H9 (cell line): ENCODE measurements around the gene MFGE8. TPM values are rescaled to one million over a fixed set of nuclear protein-coding genes. Genes with fewer than 3 reads are reported as not detected.

Source experiments
- DNase-seq: peaks from one replicate; pipeline ENCODE4 v3.0.0-alpha.2; 2017
- H2AFZ ChIP-seq: one replicate; pipeline ENCODE4 v1.6.1; 2013; ENCODE audit warnings: mild to moderate bottlenecking, low read length, control low read depth, moderate library complexity
- H2AK5ac ChIP-seq: 2 replicates; pipeline ENCODE4 v1.6.1; 2013; ENCODE audit warnings: low read length, control low read depth, mixed read lengths; ENCODE audit not compliant: insufficient read length
- H2BK120ac ChIP-seq: one replicate; pipeline ENCODE4 v1.6.1; 2013; ENCODE audit warnings: low read depth, mild to moderate bottlenecking, low read length, control low read depth, inconsistent platforms; ENCODE audit not compliant: poor library complexity, severe bottlenecking
- H2BK12ac ChIP-seq: 2 replicates; pipeline ENCODE4 v1.6.1; 2013; ENCODE audit warnings: low read length, control low read depth, mixed read lengths, low read depth; ENCODE audit not compliant: insufficient read length
- H2BK15ac ChIP-seq: 2 replicates; pipeline ENCODE4 v1.6.1; 2013; ENCODE audit warnings: low read depth, low read length, control low read depth
- H2BK20ac ChIP-seq: one replicate; pipeline ENCODE4 v1.6.1; 2013; ENCODE audit warnings: low read depth, mild to moderate bottlenecking, low read length, control low read depth, inconsistent platforms; ENCODE audit not compliant: poor library complexity, severe bottlenecking
- H2BK5ac ChIP-seq: 2 replicates; pipeline ENCODE4 v1.6.1; 2013; ENCODE audit warnings: low read length, control low read depth, mixed read lengths; ENCODE audit not compliant: insufficient read length
- H3K14ac ChIP-seq: 2 replicates; pipeline ENCODE4 v1.6.1; 2013; ENCODE audit warnings: low read length, control low read depth; ENCODE audit not compliant: insufficient read depth
- H3K18ac ChIP-seq: 2 replicates; pipeline ENCODE4 v1.6.1; 2013; ENCODE audit warnings: low read depth, mild to moderate bottlenecking, mixed read lengths, low read length, control low read depth; ENCODE audit not compliant: insufficient read length
- H3K23ac ChIP-seq: 2 replicates; pipeline ENCODE4 v1.6.1; 2013; ENCODE audit warnings: low read length, control low read depth, mixed read lengths, low read depth; ENCODE audit not compliant: insufficient read length
- H3K23me2 ChIP-seq: 2 replicates; pipeline ENCODE4 v1.6.1; 2013; ENCODE audit warnings: low read depth, mild to moderate bottlenecking, mixed read lengths, low read length, control low read depth; ENCODE audit not compliant: insufficient read length, poor library complexity, severe bottlenecking
- H3K27ac ChIP-seq: 2 replicates; pipeline ENCODE4 v1.5.1; 2013; ENCODE audit warnings: low read length, control low read depth, mixed read lengths, low read depth; ENCODE audit not compliant: insufficient read length
- H3K27me3 ChIP-seq: 2 replicates; pipeline ENCODE4 v1.6.1; 2013; ENCODE audit warnings: low read length, control low read depth, inconsistent platforms; ENCODE audit not compliant: insufficient read depth
- H3K4ac ChIP-seq: 2 replicates; pipeline ENCODE4 v1.6.1; 2013; ENCODE audit warnings: low read depth, mild to moderate bottlenecking, control low read depth, inconsistent platforms, low read length, moderate library complexity
- H3K4me1 ChIP-seq: 2 replicates; pipeline ENCODE4 v1.6.1; 2013; ENCODE audit warnings: low read length, control low read depth, inconsistent platforms; ENCODE audit not compliant: insufficient read depth
- H3K4me2 ChIP-seq: 2 replicates; pipeline ENCODE4 v1.6.1; 2013; ENCODE audit warnings: low read length, control low read depth, mixed read lengths; ENCODE audit not compliant: insufficient read length, insufficient read depth
- H3K56ac ChIP-seq: 2 replicates; pipeline ENCODE4 v1.6.1; 2013; ENCODE audit warnings: low read depth, mild to moderate bottlenecking, mixed read lengths, low read length, control low read depth; ENCODE audit not compliant: insufficient read length
- H3K79me1 ChIP-seq: 2 replicates; pipeline ENCODE4 v1.6.1; 2013; ENCODE audit warnings: low read depth, mild to moderate bottlenecking, moderate library complexity, low read length, control low read depth, inconsistent platforms; ENCODE audit not compliant: insufficient read depth, poor library complexity, severe bottlenecking
- H3K79me2 ChIP-seq: 2 replicates; pipeline ENCODE4 v1.6.1; 2013; ENCODE audit warnings: low read length, control low read depth, inconsistent platforms; ENCODE audit not compliant: insufficient read depth
- H3K9ac ChIP-seq: 2 replicates; pipeline ENCODE4 v1.6.1; 2013; ENCODE audit warnings: low read length, control low read depth, mixed read lengths; ENCODE audit not compliant: insufficient read length; ENCODE audit errors: extremely low read depth
- H3K9me3 ChIP-seq: one replicate; pipeline ENCODE4 v1.6.1; 2013; ENCODE audit warnings: low read depth, low read length, inconsistent platforms; ENCODE audit not compliant: control insufficient read depth
- H3T11ph ChIP-seq: one replicate; pipeline ENCODE4 v1.6.1; 2013; ENCODE audit warnings: mild to moderate bottlenecking, low read length, control low read depth, inconsistent platforms
- H4K20me1 ChIP-seq: one replicate; pipeline ENCODE4 v1.6.1; 2013; ENCODE audit not compliant: control insufficient read depth, insufficient read length, insufficient read depth
- H4K5ac ChIP-seq: 2 replicates; pipeline ENCODE4 v1.6.1; 2013; ENCODE audit warnings: low read depth, mild to moderate bottlenecking, mixed read lengths, low read length, control low read depth; ENCODE audit not compliant: insufficient read length
- H4K8ac ChIP-seq: replicated peaks from 2 replicates; pipeline ENCODE4 v1.6.1; 2013; ENCODE audit warnings: low read length, control low read depth, mixed read lengths, low read depth; ENCODE audit not compliant: insufficient read length
- H4K91ac ChIP-seq: 2 replicates; pipeline ENCODE4 v1.6.1; 2013; ENCODE audit warnings: low read depth, mild to moderate bottlenecking, moderate library complexity, mixed read lengths, low read length, control low read depth; ENCODE audit not compliant: insufficient read length
- H3K27ac Mint-ChIP-seq, 3 experiments: 2 replicates in 2 of 3; 3 replicates in 1 of 3; pipeline ENCODE4 v1.8.0; 2020 to 2021; ENCODE audit warnings: mixed read lengths in 3 of 3, mild to moderate bottlenecking in 1 of 3, moderate library complexity in 1 of 3
- H3K27me3 Mint-ChIP-seq: 2 replicates; pipeline ENCODE4 v1.8.0; 2021; ENCODE audit warnings: low read depth, mild to moderate bottlenecking, moderate library complexity, mixed read lengths
- H3K36me3 Mint-ChIP-seq, 3 experiments: 2 replicates in 2 of 3; 3 replicates in 1 of 3; pipeline ENCODE4 v1.8.0; 2020 to 2021; ENCODE audit warnings: low read depth in 3 of 3, mixed read lengths in 3 of 3; ENCODE audit not compliant: insufficient read depth in 1 of 3
- H3K4me1 Mint-ChIP-seq, 2 experiments: 2 replicates each; pipeline ENCODE4 v1.8.0; 2020; ENCODE audit warnings: mixed read lengths in 2 of 2
- H3K4me3 Mint-ChIP-seq, 2 experiments: 2 replicates in 1 of 2; 3 replicates in 1 of 2; pipeline ENCODE4 v1.8.0; 2020 to 2021; ENCODE audit warnings: mild to moderate bottlenecking in 2 of 2, mixed read lengths in 2 of 2, moderate library complexity in 1 of 2
- H3K9me3 Mint-ChIP-seq, 2 experiments: 2 replicates in 1 of 2; 3 replicates in 1 of 2; pipeline ENCODE4 v1.8.0; 2020; ENCODE audit warnings: mild to moderate bottlenecking in 2 of 2, mixed read lengths in 2 of 2, moderate library complexity in 1 of 2
- CTCF ChIP-seq: fragments of 200-600 bp; sonication (generic); conservative IDR thresholded peaks from 3 replicates; pipeline ENCODE4 v1.8.0; 2021; ENCODE audit warnings: antibody characterized with exemption, mild to moderate bottlenecking
- WGBS: extraction: QIAGEN DNeasy Blood & Tissue Kit; methylation state at CpG from one replicate; pipeline ENCODE4 v1.1.7; 2013; ENCODE audit warnings: missing lambda C conversion rate, low lambda C conversion rate, mixed read lengths; ENCODE audit not compliant: insufficient read length; ENCODE audit errors: extremely low coverage; 5-methylcytosine and 5-hydroxymethylcytosine counted together
- total RNA-seq: library from RNA; stranded (reverse); gene quantifications from 2 replicates; pipeline ENCODE4 v1.2.1, GENCODE V29; 2021

MFGE8 gene
- total RNA-seq, 1 experiment from 2014 or later, result 653 TPM

GRCh38 chr15:88859550-88859949 lies 53.6 kb downstream of the MFGE8 start:
- Histone ChIP-seq H3K27me3 (no peaks in the 10 kb centered on the region), H3K9me3 (peaks cover 3% of the 10 kb centered on the region), H3K14ac (no peak overlapping the region), H3K4me2 (no peak overlapping the region), H4K20me1 (no peaks in the 10 kb centered on the region), H3K79me2 (no peaks in the 10 kb centered on the region), H3K18ac (no peak overlapping the region), H2BK12ac (no peak overlapping the region), H4K91ac (no peak overlapping the region), H3K4ac (no peak overlapping the region), H3K9ac (no peak overlapping the region), H4K5ac (no peak overlapping the region), H3K23ac (no peak overlapping the region), H2BK15ac (no peak overlapping the region), H2BK120ac (no peak overlapping the region), H3K4me1 (no peaks in the 10 kb centered on the region), H2AFZ (no peak overlapping the region), H3K79me1 (no peaks in the 10 kb centered on the region), H2AK5ac (no peak overlapping the region), H4K8ac (no peak overlapping the region), H3K56ac (no peak overlapping the region), H2BK5ac (no peak overlapping the region), H3T11ph (no peak overlapping the region), H2BK20ac (no peak overlapping the region), H3K23me2 (no peaks in the 10 kb centered on the region), H3K27ac (no peak overlapping the region)
- no peak overlapping the region for H3K4me3 Mint-ChIP-seq
- TF ChIP-seq CTCF, result no peak
- peaks cover 0 to 6% (median 3%) of the 10 kb centered on the region in 3 experiments; a peak in 3 of 7 replicates for H3K36me3 Mint-ChIP-seq
- H3K9me3 Mint-ChIP-seq, result peaks cover 6 to 7% of the 10 kb centered on the region in 2 experiments
- no CpG with 5 or more reads among the region's 7 CpGs for WGBS
- DNase-seq, result no peak
- peaks cover 25% of the 10 kb centered on the region for H3K27me3 Mint-ChIP-seq
- H3K27ac Mint-ChIP-seq, result no peak overlapping the region
- H3K4me1 Mint-ChIP-seq, result no peaks in the 10 kb centered on the region
